PC-9 (cell line): Measurements from ENCODE around the gene IFNAR1. TPM values are rescaled to one million over a fixed set of nuclear protein-coding genes. Genes with fewer than 3 reads are reported as not detected.

ENCODE experiments used
- BruUV-seq: library from RNA; stranded (reverse); fragments of 400-500 nt; replicated peaks from 2 replicates; lab custom pipeline; 2021; lab: Mats Ljungman, UMichigan
- CTCF ChIA-PET: fragments of 300-600 bp; sonication (Branson Sonifier 250); formaldehyde crosslinking; loops from one replicate; lab custom pipeline; 2022; ENCODE audit warnings: antibody characterized with exemption; lab: Charles Lee
- POLR2A ChIA-PET: fragments of 300-600 bp; sonication (Branson Sonifier 250); formaldehyde crosslinking; loops from one replicate; lab custom pipeline; 2022; ENCODE audit warnings: antibody characterized with exemption; ENCODE audit not compliant: unreplicated experiment; lab: Charles Lee
- DNase-seq, 2 experiments: peaks; one replicate each; pipeline versions ENCODE4 v3.0.0 to v3.0.0-alpha.2; 2015 to 2022; ENCODE audit warnings: mixed read lengths in 1 of 2
- H2AFZ ChIP-seq: fragments of 200-600 bp; sonication (generic); 2 replicates; pipeline ENCODE4 v1.8.1; 2017; ENCODE audit warnings: antibody characterized with exemption
- H3F3A ChIP-seq: fragments of 200-600 bp; sonication (generic); 2 replicates; pipeline ENCODE4 v1.8.1; 2017; ENCODE audit warnings: antibody characterized with exemption, mild to moderate bottlenecking, low read depth; ENCODE audit not compliant: insufficient read depth
- H3K27ac ChIP-seq: fragments of 200-600 bp; sonication (generic); 2 replicates; pipeline ENCODE4 v1.6.1; 2016; ENCODE audit warnings: mixed run types
- H3K27me3 ChIP-seq: fragments of 200-600 bp; sonication (generic); 2 replicates; pipeline ENCODE4 v1.6.1; 2016; ENCODE audit warnings: low read depth, mixed run types; ENCODE audit not compliant: insufficient read depth
- H3K36me3 ChIP-seq: fragments of 200-600 bp; sonication (generic); 2 replicates; pipeline ENCODE4 v1.6.1; 2016; ENCODE audit warnings: low read depth, mixed run types
- H3K4me1 ChIP-seq: fragments of 200-600 bp; sonication (generic); replicated peaks from 2 replicates; pipeline ENCODE4 v1.6.1; 2016; ENCODE audit warnings: mixed run types; ENCODE audit not compliant: insufficient read depth
- H3K4me2 ChIP-seq: fragments of 200-600 bp; sonication (generic); 2 replicates; pipeline ENCODE4 v1.6.1; 2017; ENCODE audit warnings: mixed run types
- H3K4me3 ChIP-seq: fragments of 200-600 bp; sonication (generic); 2 replicates; pipeline ENCODE4 v1.6.1; 2016; ENCODE audit warnings: mixed run types
- H3K79me2 ChIP-seq: fragments of 200-600 bp; sonication (generic); 2 replicates; pipeline ENCODE4 v1.6.1; 2017; ENCODE audit warnings: low read depth, mixed run types
- H3K9me2 ChIP-seq: fragments of 200-600 bp; sonication (generic); 2 replicates; pipeline ENCODE4 v1.8.1; 2017; ENCODE audit warnings: mild to moderate bottlenecking; ENCODE audit not compliant: insufficient read depth
- H3K9me3 ChIP-seq: fragments of 200-600 bp; sonication (generic); 2 replicates; pipeline ENCODE4 v1.8.1; 2016; ENCODE audit warnings: low read depth; ENCODE audit not compliant: insufficient read depth
- H4K20me1 ChIP-seq: fragments of 200-600 bp; sonication (generic); 2 replicates; pipeline ENCODE4 v1.8.1; 2017; ENCODE audit not compliant: insufficient read depth
- EZH2 ChIP-seq: fragments of 200-600 bp; sonication (generic); IDR thresholded peaks from 2 replicates; pipeline ENCODE4 v1.8.0; 2017; ENCODE audit warnings: antibody characterized with exemption, low read depth
- intact Hi-C: fragments of 100-400 bp; cut with micrococcal nuclease; formaldehyde crosslinking; loops from one replicate; pipeline ENCODE4 v1.10.0; 2022; ENCODE audit not compliant: unreplicated experiment
- total RNA-seq: library from RNA; stranded (reverse); gene quantifications from 2 replicates; pipeline ENCODE4 v1.2.3, GENCODE V29; 2021
- TF ChIP-seq, protein P1 (sequence below): fragments of 200-600 bp; sonication (generic); conservative IDR thresholded peaks from 2 replicates; pipeline ENCODE4 v1.6.1; 2017; ENCODE audit warnings: mixed run types, antibody characterized with exemption, mild to moderate bottlenecking, moderate library complexity

Gene IFNAR1
- total RNA-seq, 1 experiment from 2014 or later: 25.5 TPM

GRCh38 chr21:33312121-33312520, 12.6 kb upstream of the IFNAR1 start:
- no peak overlapping the region for H2AFZ ChIP-seq
- no peaks in the 10 kb centered on the region for H3K79me2 ChIP-seq
- no peaks in the 10 kb centered on the region for H3K9me2 ChIP-seq
- ChIA-PET POLR2A (no interaction called here), CTCF (no interaction called here)
- DNase-seq: no peak
- H3K4me2 ChIP-seq: no peak overlapping the region
- H3K27ac ChIP-seq: no peak overlapping the region
- H3K4me3 ChIP-seq: no peak overlapping the region
- TF ChIP-seq EZH2: no peak
- no peaks in the 10 kb centered on the region for H3K36me3 ChIP-seq
- H3K27me3 ChIP-seq: no peaks in the 10 kb centered on the region
- BruUV-seq: no TSS peak
- no peaks in the 10 kb centered on the region for H3F3A ChIP-seq
- no peaks in the 10 kb centered on the region for H4K20me1 ChIP-seq
- no peaks in the 10 kb centered on the region for H3K9me3 ChIP-seq
- intact Hi-C loops: no loop called here
- no peaks in the 10 kb centered on the region for H3K4me1 ChIP-seq

GRCh38 chr21:33313183-33313582, 11.6 kb upstream of the IFNAR1 start:
- TF ChIP-seq, protein P1, sequence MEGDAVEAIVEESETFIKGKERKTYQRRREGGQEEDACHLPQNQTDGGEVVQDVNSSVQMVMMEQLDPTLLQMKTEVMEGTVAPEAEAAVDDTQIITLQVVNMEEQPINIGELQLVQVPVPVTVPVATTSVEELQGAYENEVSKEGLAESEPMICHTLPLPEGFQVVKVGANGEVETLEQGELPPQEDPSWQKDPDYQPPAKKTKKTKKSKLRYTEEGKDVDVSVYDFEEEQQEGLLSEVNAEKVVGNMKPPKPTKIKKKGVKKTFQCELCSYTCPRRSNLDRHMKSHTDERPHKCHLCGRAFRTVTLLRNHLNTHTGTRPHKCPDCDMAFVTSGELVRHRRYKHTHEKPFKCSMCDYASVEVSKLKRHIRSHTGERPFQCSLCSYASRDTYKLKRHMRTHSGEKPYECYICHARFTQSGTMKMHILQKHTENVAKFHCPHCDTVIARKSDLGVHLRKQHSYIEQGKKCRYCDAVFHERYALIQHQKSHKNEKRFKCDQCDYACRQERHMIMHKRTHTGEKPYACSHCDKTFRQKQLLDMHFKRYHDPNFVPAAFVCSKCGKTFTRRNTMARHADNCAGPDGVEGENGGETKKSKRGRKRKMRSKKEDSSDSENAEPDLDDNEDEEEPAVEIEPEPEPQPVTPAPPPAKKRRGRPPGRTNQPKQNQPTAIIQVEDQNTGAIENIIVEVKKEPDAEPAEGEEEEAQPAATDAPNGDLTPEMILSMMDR: no peak
- no peak for TF ChIP-seq EZH2
- ChIA-PET POLR2A (no interaction called here), CTCF (no interaction called here)
- Histone ChIP-seq H3K9me3 (no peaks in the 10 kb centered on the region), H3K36me3 (no peaks in the 10 kb centered on the region), H4K20me1 (no peaks in the 10 kb centered on the region), H3F3A (no peaks in the 10 kb centered on the region), H2AFZ (no peak overlapping the region), H3K27me3 (no peaks in the 10 kb centered on the region), H3K9me2 (no peaks in the 10 kb centered on the region), H3K4me1 (no peaks in the 10 kb centered on the region), H3K4me3 (no peak overlapping the region), H3K79me2 (no peaks in the 10 kb centered on the region), H3K4me2 (no peak overlapping the region), H3K27ac (no peak overlapping the region)
- no TSS peak for BruUV-seq
- DNase-seq: no peak
- intact Hi-C loops: no loop called here

DNA sequence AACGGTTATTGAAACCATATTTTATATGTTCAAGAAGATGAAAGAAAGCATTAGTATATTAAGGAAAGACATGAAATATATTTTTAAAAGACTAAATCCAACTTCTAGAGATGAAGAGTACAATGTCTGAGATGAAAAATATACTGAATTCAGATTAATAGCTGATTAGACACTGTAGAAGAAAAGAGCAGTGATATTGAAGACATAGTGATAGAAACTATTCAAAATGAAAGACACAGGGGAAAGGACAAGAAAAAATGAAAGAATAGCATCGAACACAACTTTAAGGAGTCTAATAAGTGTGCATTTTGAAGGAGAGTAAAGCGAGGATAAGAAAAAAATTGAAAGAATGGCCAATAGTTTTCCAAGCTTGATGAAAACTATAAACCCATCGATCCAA, 11.2 kb upstream of the IFNAR1 start:
- no peaks in the 10 kb centered on the region for H3F3A ChIP-seq
- H3K4me3 ChIP-seq: no peak overlapping the region

More for the DNA sequence above, 11.2 kb upstream of the IFNAR1 start:
- Histone ChIP-seq H3K4me1 (no peaks in the 10 kb centered on the region), H3K27me3 (no peaks in the 10 kb centered on the region), H3K4me2 (no peak overlapping the region), H3K9me2 (no peaks in the 10 kb centered on the region), H4K20me1 (no peaks in the 10 kb centered on the region), H2AFZ (no peak overlapping the region), H3K79me2 (no peaks in the 10 kb centered on the region), H3K36me3 (no peaks in the 10 kb centered on the region), H3K9me3 (no peaks in the 10 kb centered on the region), H3K27ac (no peak overlapping the region)
- intact Hi-C loops: no loop called here
- ChIA-PET CTCF (no interaction called here), POLR2A (no interaction called here)
- no TSS peak for BruUV-seq
- no peak for DNase-seq
- TF ChIP-seq EZH2: no peak
- TF ChIP-seq, protein P1: no peak
